NCI-H345 (cell line): ENCODE results near the gene ELMOD1.

Source experiments
- DNase-seq: peaks from one replicate; lab custom pipeline; 2025; lab: John Stamatoyannopoulos, UW

Gene ELMOD1

DNA sequence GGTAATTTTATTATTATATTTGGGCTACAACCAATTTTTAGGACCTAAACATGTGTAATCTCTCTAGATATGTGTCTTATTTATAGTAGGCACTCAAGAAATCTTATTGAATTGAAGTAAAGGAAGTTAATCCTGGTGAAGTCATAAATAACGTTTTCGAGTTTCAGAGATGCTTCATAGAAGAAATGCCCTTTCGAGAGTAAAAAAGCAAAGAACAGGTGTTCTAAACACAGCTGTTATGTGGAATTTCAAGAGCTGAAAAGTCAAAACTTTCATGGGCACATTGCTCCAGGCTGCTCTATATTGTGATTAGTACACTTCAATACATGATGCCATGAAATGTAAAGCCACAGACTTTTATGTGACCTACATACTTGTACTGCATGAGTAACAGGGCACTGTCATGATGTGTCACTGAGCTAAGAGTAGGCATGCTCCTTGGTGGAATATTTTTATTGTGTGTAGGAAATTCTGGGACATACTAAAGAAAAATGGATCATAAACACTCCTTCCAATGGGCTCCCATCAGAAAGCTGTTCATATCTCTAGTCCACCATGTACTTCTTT lies 7.2 kb upstream of the ELMOD1 start:
- no peak for DNase-seq

DNA sequence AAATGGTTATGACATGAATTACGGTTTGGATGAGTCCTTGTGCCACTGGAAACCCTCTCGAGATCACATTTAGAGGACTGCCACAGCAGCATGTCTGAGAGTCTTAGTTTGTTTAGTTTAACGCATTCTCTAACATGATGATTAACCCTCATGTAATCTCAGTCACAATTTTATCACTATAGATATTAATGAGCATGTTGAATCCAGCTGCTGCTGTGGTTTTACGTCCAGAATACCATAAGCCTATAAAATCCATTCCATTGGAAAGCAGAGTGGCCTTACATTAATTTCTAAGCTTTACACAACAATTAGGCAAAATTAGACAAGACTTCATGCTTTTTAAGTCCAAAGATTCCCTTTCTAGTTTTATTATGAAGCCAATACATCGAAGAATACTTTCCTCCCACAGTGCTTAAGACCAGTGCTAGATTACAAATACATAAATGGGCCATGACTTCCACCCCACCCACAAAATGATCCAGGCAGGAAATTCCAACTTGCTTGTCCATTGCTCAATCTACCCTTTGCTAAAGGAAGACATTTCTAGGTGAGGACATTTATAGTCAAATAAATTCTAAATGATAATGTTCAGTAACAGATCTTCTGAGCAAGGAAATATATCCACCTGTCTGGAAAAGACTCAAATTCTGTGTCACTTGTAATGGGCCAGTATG lies 3.5 kb upstream of the ELMOD1 start:
- DNase-seq = no peak

GRCh38 chr11:107591378-107592230 lies 657 bp downstream of the ELMOD1 start:
- DNase-seq = no peak

- DNase-seq = peak; percentile 32
Observed at GRCh38 chr11:107592231-107592590, 1.3 kb downstream of the ELMOD1 start.

GRCh38 chr11:107592813-107593212 lies 1.9 kb downstream of the ELMOD1 start:
- DNase-seq = no peak

DNA sequence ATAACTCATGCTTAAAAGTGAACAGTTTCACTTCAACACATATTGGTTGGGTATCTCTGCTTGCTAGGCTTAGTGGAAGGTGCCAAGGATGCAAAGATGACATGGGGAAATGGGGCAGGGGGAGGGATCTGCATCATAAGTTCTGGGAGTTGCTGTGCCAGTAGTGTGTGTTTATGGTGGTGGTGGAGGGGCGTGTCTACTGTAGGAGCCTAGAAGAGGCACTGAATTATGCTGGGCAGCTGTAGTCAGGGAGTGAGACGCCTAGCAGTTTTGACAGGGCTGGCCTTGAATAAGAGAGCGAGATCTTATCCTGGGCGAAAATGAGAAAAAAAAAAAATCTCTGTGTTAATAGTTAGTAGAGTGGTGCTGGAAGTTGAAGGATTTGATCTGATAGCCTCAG lies 3.0 kb downstream of the ELMOD1 start:
- no peak for DNase-seq

DNA sequence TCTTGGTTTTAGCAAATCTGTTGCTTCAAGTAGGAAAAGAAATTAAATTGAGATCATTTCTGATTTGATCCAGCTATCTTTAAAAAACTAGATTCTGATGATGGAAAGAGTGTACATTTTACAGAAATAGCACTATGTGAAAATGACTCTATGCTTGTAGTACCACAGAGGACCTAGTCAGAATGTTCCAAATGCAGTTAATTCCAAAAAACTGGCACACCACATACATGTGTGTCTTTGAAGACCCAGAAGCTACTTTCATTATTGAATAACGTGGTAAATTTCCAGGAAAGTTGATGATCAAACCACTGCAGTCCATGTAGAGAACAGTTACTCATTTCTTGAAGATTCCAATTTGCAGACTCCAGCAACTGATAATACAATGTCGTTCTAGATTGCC lies 3.8 kb downstream of the ELMOD1 start:
- no peak for DNase-seq

GRCh38 chr11:107598225-107599139 lies 7.5 kb downstream of the ELMOD1 start:
- DNase-seq = no peak

- DNase-seq = no peak
Observed at GRCh38 chr11:107605061-107606006, 14.4 kb downstream of the ELMOD1 start.

DNA sequence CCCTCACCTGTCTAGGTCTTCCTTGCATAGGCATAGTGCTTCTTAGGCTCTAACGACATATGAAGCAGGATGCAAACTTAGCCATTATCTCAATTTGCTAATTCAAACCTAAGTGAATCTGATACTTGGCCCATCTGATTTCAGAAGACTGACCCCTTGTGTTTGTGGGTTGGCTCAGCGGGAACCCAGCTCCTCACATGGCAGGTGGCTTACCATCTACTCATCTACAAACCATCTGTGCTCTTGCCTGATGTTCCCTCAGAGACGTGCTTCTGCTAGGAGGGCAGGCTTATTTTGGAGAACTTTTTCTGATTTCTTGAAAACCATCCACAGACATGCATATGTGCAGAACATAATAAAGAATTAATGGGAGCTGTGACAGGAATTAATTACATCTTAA lies 15.2 kb downstream of the ELMOD1 start:
- DNase-seq = no peak

DNA sequence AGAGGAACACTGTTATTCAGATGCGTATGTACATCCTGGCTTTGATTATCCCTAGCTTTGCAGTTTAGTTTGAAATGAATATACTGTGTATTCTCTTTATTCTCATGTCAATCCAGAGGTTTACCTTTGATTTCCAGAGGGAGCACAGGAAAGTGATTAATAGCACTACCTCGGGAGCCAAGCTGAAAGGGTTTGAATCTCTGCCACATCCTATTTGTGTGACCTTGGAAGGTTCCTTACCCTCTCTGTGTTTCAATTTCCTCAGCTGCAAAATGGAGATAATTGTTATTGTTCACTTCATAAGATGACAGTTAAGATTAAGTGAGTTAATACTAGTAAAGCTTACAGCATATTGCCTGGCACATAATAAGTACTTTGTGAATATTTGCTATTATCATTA lies 17.9 kb downstream of the ELMOD1 start:
- DNase-seq = no peak

- no peak for DNase-seq
Observed at GRCh38 chr11:107609400-107610218, 18.7 kb downstream of the ELMOD1 start.

GRCh38 chr11:107612445-107612844 lies 21.5 kb downstream of the ELMOD1 start:
- no peak for DNase-seq

GRCh38 chr11:107619926-107620325 lies 29.0 kb downstream of the ELMOD1 start:
- DNase-seq = no peak

DNA sequence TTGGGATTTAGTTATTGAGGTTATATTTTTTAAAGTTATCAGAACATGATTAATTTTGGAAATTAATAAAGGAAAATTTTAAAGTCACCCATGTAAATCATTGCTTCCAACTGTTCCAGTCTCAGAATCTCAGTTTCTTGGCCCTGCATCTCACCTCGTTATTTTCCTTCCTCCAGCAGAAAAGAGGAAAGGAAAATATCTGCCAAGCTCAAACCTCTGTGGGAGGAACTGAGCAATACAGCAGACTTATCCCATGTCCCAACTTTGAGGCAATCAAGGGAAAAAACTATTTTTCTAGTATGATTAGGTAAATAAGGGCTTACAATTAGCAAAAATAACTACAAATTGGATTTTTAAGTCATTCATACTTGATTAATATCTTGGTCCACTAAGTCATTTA lies 30.1 kb downstream of the ELMOD1 start:
- DNase-seq = no peak

DNA sequence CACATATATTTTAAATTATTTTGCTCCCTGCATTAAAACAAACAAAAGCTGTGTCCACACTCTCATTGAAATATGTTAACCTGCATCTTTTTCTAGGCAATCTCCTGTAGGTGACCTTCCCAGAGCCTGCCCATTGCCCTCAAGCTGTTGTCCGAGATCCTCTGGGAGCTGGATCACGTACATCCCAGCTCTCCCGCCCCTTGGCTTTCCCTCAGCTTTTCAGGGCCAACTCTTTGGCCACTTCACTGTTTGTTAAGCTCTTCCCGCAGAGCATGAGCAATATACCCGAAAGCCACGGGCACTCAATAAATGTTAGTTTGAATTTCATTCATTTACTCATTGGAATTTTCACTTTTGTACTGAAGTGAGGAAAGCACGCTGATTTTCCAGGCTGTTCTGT lies 32.2 kb downstream of the ELMOD1 start:
- no peak for DNase-seq

DNA sequence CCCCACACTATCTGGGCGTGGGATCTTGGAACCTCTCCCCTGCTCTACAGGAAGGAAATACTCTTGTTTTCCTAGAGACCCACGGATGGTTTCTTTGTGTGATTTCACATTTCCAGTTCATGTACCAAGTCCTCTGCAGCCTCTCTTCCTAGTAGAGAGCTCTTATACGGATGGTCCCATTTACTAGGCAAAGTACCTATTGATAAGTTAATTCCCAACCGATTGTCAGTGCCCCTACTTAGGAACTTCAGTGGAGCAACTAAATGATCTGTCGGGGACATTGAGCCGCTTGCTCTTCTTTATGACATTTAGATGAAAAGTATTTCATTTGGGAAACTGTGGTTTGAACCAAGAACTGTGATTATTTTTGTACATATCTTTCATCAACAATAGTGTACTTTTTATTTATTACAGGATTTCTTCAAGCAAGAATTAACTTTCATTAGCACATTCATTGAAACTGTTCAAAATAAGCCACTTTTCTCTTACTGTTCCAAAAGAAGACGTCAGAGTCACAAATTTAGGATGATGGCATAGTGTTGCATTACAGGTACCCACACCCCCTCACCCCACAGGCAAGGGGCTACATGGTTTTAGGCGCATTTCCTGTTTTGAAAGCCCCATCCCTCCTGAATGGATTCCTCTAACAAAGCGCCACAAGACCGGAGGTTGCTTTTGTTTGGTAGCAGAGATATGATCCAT lies 34.2 kb downstream of the ELMOD1 start:
- DNase-seq = no peak

DNA sequence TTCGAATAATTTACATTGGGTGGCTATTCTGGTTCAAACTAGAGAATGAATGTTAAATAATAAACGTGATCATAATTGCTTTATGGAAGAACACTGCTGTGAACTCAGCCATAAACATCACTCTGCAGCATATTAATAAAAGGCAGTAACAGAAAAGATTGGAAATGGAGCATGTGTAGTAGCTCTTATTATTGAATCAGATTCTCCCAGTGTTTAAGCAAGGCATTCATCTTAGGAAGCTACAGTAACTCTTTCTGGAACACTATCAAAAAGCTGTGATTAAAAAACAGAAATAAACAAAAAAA lies 34.7 kb downstream of the ELMOD1 start:
- DNase-seq = no peak

GRCh38 chr11:107631043-107631442 lies 40.1 kb downstream of the ELMOD1 start:
- no peak for DNase-seq

DNA sequence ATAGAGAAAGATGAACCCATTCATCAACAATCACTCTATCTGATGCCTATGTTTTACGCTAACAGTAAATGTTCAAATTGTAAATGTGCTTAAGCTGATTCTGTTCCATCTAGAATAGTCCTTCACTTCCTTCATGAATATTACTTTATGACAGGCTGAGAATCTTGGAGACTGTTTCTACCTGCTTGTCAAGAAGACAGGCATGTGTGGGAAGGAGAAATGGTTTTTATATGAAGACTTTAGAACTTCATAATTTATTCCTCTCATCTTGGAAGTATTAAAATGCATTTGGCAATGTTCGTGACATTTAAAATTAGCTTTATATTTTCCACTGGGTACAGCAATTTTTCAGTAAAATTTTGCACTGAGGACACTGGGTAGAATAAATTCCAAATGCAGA lies 41.0 kb downstream of the ELMOD1 start:
- no peak for DNase-seq
